NCI-H146 (cell line): ENCODE measurements around the gene CAPN5.

Experiments
- DNase-seq: peaks from one replicate; lab custom pipeline; 2025; lab: John Stamatoyannopoulos, UW

The CAPN5 gene

DNA sequence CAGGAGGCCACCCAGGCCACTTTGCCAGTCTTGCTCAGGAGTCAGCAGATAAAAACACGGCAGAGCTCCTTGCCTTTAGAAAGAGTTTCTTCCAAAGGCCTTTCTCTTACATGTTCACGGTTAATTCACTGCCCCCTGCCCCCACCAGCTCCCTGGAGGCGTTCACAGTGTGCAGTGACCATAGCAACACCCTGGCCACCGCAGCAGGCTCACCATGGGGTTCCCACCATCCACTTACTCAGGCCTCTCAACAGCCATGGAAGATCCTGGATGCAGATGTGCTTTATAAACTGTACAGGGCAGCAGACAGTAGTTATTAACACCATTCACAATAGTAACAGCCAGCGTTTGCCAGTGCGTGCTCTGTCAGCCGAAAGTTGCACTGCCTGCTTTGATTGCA lies 50.7 kb downstream of the CAPN5 start:
- DNase-seq: peak; percentile 79

DNA sequence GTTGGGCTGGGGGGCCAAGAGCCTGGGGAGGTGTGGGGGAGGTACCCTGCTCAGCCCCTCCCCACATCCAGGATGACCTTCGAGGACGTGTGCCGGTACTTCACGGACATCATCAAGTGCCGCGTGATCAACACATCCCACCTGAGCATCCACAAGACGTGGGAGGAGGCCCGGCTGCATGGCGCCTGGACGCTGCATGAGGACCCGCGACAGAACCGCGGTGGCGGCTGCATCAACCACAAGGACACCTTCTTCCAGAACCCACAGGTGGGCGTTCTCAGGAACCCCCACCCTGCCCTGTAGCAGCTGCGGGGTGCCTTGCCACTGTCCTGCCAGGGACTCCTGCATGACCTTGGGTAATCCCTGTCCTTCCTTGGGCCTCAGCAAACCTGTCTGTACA lies 51.3 kb downstream of the CAPN5 start:
- DNase-seq: no peak

DNA sequence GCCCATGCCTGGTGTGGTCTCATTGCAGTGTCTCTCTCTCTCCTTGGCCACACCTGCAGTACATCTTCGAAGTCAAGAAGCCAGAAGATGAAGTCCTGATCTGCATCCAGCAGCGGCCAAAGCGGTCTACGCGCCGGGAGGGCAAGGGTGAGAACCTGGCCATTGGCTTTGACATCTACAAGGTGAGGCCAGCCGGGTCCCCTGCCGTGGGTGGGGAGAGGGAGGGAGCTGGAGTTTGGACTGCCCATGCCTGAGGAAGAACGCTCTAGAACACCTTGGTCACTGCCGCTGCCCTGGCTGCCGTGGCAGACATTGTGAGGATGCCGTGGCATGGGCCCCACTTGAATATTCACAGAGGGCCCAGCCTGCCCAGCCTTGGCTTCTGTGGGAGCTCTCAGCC lies 52.2 kb downstream of the CAPN5 start:
- DNase-seq: no peak

DNA sequence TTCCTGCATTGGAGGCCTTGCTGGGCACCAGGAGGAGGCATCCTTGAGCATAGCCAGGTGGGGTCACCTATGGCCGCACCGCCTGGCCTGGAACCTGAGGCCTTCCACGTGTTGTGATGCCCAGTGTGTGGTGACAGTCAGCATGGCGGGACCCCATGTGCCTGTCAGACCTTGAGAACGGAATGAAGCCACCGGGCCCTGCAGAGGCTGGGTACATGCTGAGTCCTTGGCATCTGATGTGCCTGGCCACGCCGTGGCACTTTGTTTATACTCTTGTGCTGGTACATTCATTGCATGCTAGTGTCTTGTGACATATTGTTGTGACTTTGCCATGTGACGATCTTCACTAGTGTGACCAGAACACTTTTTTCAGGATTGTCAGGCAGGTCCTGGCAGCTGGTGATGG lies 52.8 kb downstream of the CAPN5 start:
- DNase-seq: no peak

DNA sequence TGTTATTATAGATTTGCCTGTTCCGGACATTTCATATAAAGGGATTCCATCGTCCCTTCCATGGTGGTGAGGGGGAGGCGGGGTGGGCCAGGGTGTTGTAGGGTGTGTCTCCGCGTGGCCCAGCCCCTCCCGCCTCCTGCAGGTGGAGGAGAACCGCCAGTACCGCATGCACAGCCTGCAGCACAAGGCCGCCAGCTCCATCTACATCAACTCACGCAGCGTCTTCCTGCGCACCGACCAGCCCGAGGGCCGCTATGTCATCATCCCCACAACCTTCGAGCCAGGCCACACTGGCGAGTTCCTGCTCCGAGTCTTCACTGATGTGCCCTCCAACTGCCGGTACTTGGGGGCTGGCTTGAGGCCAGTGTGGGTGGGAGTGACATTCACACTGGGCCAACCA lies 53.8 kb downstream of the CAPN5 start:
- DNase-seq: no peak

DNA sequence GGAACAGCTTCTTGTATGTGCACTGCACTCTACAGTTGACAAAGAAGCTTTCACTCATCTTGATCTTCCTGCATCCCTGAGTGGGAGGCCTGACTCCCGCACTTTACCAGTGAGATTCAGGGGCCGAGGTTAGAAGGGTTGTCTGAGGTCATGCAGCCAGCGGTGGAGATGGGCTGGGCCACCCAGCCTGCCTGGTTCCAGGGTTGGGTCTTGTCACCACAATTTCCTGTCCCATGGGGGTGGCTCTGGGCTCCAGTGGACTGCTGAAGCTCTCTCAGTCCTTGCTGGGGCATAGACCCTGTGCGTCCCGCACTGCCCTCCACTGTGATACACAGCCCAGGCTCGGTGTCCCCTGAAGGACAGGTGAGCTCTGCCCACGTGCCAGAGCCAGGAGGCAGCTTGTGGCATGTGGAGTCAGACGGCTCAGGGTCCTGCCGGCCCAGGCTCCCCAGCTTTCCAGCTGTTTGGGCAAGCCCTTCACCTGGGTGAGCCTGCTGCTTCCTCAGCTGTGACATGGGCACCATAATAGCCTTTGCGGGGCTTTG lies 54.4 kb downstream of the CAPN5 start:
- no peak for DNase-seq

DNA sequence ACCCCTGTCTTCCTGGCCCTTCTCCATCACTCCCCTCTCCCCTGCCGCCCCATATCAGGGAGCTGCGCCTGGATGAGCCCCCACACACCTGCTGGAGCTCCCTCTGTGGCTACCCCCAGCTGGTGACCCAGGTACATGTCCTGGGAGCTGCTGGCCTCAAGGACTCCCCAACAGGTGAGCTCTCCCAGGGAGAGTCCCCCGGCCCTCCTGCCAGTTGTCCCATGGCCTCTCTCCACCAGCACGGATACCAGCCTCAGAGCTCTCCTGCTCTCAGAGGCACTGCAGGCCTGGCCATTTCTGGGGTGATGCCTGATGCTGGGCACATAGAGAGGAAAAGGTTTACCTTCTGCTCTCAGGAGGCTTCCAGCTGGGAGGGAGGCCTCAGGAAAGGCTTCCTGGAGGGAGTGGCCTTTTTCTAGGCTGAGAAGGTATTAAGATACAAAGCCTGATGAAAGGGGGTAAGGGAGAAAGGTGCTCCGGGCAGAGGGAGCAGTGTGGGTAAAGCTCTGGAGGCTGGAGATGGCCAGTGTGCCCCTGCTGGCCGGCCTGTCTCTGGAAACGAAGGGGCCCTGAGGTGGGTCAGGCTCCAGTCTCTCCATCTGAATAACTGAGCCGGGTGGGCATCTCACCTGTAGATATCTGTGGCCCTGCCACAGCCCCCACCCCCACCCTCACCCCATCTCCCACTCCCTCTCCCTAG lies 55.3 kb downstream of the CAPN5 start:
- no peak for DNase-seq

DNA sequence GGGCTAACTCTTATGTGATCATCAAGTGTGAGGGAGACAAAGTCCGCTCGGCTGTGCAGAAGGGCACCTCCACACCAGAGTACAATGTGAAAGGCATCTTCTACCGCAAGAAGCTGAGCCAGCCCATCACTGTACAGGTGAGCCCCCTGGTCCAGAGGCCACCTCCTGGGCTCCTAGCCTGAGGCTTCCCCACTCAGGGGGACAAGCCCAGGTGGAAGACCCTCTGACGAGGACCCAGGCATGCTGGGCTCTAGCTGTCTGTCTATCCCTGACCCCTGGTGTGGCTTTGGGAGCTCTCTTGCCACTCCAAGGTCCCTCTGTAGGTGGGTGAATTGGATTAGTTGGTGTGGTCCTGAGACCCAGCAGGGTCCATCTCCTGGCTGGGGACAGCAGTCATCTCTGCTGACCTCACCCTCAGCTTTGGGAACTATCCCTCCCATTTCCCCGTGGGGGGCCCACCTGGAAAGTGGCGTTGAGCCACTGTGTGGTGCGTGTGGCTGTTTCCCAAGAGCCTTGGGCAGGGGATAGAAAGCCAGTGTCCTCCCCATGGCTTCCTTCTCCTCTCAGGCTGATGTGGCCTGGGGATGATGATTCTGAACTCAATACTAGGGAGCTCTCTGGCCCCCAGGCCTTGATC lies 55.9 kb downstream of the CAPN5 start:
- DNase-seq: no peak

DNA sequence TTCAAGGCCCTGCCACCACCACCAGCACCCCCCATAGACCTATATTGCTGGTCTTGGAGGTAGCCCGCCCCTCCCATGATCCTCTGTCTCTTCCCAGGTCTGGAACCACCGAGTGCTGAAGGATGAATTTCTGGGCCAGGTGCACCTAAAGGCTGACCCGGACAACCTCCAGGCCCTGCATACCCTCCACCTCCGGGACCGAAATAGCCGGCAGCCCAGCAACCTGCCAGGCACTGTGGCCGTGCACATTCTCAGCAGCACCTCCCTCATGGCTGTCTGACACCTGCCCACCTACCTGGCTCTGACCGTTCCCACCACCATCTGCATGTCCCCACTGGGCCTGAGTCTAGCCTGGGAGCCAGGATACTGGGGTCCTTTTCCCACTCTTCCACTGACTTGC lies 56.8 kb downstream of the CAPN5 start:
- DNase-seq: no peak

DNA sequence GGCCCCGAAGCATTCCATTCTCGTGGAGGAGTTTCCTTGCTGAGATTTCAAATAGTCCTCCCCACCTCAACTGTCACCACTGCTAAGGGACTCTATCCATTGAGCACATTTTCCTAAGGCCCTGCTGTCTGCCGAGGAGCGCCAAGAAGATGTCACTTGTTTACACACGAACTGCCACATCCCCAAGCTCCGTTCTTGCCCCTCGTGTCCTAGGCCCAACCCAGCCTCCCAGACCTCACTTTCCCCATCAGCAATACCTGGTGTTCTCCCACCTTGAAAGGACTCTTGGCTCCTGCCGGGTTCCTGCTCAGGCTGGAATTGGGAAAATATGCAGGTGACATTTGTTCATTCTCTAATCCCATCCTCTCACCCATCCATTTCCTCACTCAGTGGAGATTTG lies 57.3 kb downstream of the CAPN5 start:
- DNase-seq: no peak

DNA sequence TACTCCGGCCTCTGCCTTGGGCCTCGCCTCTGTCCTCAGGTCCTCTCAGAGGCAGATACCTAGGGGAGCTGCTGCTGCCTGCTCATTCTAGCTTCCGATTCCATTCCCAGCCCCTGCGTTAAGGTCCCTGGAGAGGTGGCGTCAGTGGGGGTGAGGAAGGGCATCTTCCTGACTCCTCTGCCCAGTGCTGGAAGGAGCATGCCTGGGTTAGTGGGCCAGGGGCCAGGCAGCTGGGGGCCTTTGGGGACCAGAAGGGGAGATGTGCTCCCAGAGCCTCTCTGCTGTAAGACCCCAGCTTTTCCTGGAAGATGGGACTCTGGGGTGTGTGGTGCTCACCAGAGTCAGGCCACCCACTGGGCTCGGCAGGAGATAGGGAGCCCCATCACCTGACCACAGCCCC lies 57.7 kb downstream of the CAPN5 start:
- no peak for DNase-seq

DNA sequence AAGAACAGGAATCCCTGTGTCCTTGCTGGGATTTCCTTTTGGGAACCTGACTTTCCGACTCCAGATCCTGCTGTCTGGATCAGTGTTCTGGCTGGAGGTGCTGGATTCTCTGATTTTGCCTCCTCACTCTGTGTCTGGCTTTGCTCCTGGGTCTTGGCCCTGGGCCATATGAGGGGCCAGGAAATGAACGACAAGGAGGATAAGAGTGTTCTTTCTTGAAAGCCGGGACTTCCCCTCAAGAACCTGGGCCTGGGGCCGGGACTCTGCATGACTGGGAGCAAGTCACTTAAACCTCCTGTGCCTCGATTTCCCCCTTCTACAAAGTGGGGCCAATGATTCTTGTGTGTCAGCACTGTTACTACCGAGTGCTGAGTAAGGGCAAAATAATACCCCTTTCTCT lies 58.4 kb downstream of the CAPN5 start:
- DNase-seq: no peak

DNA sequence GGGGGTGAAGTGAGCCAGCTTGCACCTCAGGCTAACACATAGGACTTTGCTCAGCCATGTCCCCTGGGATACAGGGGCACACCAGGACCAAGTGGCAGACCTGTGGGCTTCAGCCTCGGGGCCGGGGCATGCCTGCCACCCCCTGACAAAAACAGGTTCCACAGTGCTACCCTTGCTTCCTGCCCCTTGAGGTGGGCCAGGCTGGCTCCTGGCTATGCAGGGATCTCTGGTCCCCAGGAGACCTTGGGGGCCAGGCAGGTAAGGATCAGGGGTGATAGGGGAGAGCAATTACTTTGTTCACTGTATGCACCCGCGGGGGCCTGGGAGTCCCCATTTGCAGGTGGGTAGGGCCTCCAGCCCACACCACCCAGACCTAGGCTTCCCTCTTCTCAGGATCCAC lies 58.9 kb downstream of the CAPN5 start:
- no peak for DNase-seq

DNA sequence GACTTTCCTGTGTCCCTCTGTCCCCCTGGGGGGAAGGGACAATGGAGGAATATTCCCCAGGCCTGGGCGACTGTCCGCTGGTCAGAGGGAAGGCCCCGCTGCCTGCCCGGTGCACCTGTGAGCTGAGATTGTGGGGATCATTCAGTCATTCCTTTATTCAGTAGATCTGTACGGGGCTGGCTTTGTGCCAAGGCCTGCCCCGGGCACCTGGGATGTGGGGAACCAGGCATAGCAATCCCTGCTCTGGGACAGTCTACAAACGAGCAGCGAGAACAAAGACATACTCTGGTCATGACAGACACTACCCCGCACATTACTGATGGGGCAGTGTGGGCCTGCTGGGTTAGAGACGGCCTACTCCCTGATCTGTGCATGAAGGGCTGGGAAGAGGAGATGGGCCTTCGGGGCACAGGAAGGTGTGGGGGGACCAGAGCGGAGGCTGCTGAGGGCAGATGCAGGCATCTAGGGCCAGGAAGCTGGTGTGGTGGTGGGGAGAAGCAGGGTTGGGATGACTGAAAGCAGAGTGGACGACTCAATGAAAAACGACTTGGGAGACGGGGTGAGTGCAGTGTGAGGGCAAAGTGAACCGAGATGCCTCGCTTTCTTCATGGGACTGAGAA lies 59.5 kb downstream of the CAPN5 start:
- DNase-seq: no peak

DNA sequence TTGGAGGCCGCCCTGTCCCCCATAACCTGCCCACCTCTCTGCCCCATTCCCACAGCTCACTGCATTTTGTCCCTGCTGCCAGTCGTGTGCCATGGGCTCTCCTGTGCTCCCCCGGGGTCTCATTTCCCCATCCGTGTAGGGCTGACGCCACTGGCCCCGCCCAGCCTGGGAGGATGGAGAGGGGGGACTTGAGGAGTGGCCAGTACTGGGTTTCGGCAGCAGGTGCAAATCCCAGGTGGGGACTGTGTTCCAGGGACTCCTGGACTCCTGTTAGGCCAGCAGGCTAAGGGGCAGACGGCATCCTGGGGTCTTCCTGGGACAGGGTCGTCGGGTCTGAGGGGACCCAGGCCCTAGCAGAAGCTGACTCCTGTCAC lies 60.1 kb downstream of the CAPN5 start:
- peak; percentile 68 for DNase-seq

DNA sequence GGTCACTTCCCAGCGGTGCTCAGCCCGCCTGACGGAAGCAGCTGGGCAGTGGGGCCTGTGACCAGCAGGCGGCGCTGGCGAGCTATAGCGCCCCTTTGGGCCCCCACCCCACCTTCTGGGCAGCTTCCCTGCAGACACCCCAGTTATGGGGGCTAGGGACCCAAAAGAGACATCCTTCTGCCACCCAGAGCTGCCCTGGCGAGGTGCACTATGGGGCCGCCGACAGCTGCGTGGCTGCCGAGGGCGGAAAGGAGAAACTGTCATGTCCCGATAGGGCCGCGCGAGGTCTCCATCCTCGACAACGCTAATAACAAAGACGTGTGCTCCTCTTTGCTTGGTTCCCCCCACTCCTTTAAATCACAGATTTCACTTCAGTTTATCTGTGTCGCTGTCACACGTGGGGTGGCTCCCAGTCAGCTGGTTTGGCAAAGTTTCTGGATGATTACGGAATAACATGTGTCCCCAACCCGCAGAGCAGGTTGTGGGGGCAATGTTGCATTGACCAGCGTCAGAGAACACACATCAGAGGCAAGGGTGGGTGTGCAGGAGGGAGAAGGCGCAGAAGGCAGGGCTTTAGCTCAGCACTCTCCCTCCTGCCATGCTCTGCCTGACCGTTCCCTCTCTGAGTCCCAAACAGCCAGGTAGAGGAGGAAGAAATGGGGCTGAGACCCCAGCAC lies 60.6 kb downstream of the CAPN5 start:
- peak; percentile 69 for DNase-seq

DNA sequence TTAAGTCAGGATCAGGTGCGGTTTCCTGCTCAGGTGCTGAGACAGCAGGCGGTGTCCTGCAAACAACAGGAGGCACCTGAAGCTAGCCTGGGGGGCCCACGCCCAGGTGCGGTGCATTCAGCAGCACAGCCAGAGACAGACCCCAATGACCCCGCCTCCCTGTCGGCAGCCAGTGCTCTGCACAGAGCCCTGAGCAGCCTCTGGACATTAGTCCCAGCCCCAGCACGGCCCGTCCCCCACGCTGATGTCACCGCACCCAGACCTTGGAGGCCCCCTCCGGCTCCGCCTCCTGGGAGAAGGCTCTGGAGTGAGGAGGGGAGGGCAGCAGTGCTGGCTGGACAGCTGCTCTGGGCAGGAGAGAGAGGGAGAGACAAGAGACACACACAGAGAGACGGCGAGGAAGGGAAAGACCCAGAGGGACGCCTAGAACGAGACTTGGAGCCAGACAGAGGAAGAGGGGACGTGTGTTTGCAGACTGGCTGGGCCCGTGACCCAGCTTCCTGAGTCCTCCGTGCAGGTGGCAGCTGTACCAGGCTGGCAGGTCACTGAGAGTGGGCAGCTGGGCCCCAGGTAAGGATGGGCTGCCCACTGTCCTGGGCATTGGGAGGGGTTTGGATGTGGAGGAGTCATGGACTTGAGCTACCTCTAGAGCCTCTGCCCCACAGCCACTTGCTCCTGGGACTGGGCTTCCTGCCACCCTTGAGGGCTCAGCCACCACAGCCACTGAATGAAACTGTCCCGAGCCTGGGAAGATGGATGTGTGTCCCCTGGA lies 61.3 kb downstream of the CAPN5 start, which contains the start of gene MYO7A:
Gene MYO7A (plus strand): TSS at position 327 of the 772 bp plus-strand sequence. CDS start 2,389 bp downstream, outside the sequence.
- peak; percentile 98 for DNase-seq

DNA sequence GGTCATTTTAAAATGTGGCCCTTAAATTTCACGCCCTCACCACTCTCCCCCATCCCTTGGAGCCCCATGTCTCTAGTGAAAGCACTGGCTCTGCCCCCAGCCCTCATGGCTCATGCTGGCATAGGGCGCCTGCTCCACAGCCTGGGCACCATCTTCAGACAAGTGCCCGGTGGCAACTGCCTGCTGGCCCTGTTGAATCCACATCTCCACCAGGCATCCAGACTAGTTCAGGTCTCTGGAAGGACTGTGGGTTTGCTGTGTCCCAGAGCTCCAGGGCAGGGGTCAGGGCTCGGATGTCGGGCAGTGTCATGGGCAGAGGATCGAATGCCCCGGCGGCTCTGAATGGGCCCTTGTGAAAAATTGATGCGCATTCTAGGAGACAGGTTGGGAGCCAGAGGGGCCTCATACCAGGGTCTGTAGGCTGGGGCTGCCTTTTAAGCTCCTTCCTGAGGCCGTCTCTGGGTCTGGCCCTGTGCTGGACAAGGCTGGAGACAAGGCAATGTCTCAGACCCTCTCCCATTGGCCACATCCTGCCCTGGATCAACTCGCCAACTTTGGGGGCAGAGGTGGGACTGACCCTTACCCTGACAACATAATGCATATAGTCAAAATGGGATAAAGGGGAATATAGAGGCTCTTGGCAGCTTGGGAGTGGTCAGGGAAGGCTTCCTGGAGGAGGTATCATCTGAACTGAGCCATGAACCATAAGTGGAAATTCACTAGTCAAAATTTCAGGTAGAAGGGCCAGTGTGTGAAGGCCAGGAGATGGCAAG lies 62.5 kb downstream of the CAPN5 start:
- DNase-seq: no peak

DNA sequence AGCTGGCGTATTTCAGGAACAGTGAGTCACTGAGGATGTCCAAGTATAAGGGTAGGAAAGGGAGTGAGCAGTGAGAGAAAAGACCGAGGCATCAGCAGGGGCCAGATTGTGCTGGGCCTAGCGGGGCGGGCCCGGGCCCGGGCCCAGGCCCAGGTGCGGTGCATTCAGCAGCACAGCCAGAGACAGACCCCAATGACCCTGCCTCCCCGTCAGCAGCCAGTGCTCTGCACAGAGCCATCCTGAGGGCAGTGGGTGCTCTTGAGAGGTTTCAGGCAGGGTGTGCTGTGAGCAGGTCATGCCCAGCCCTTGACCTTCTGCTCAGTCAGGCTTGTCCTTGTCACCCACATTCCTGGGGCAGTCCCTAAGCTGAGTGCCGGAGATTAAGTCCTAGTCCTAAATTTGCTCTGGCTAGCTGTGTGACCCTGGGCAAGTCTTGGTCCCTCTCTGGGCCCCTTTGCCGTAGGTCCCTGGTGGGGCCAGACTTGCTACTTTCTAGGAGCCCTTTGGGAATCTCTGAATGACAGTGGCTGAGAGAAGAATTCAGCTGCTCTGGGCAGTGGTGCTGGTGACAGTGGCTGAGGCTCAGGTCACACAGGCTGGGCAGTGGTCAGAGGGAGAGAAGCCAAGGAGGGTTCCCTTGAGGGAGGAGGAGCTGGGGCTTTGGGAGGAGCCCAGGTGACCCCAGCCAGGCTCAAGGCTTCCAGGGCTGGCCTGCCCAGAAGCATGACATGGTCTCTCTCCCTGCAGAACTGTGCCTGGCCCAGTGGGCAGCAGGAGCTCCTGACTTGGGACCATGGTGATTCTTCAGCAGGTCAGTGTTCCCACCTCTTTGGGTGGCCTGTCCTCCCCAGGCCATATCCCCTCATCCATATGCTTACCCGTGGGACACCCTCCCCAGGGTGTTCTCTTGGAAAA lies 63.3 kb downstream of the CAPN5 start:
- no peak for DNase-seq
